ENCODE data around the gene BRAF.
A peak's percentile ranks its signal among the peaks of the same experiment; 100 is the strongest.
"Not testable (repeated sequence)": the region's sequence is repeated elsewhere in the genome, so short reads cannot be mapped to it uniquely, and the experiment has no call there.

The BRAF gene

GRCh38 chr7:140924821-140925421 is at the start of gene BRAF:
Gene BRAF (minus strand): TSS chr7:140924929. CDS start chr7:140924703, 226 bp downstream.
- DNase-seq (ENCODE audit: low spot score) = peak; percentile 95

GRCh38 chr7:140972876-140973829 is 48.4 kb upstream of the BRAF start:
- no peak for DNase-seq (ENCODE audit: low spot score)

- no peak for DNase-seq (ENCODE audit: low spot score)
Observed at GRCh38 chr7:140972344-140972743, 47.6 kb upstream of the BRAF start.

- no peak for DNase-seq (ENCODE audit: low spot score)
Observed at GRCh38 chr7:140967438-140967837, 42.7 kb upstream of the BRAF start.

GRCh38 chr7:140966561-140967233 is 42.0 kb upstream of the BRAF start:
- no peak for DNase-seq (ENCODE audit: low spot score)

- no peak for DNase-seq (ENCODE audit: low spot score)
Observed at GRCh38 chr7:140961117-140961516, 36.4 kb upstream of the BRAF start.

GRCh38 chr7:140956997-140957396 is 32.3 kb upstream of the BRAF start:
- DNase-seq (ENCODE audit: low spot score) = not testable (repeated sequence)

- no peak for DNase-seq (ENCODE audit: low spot score)
Observed at GRCh38 chr7:140945940-140946339, 21.2 kb upstream of the BRAF start.

- not testable (repeated sequence) for DNase-seq (ENCODE audit: low spot score)
Observed at GRCh38 chr7:140942242-140942641, 17.5 kb upstream of the BRAF start.

- no peak for DNase-seq (ENCODE audit: low spot score)
Observed at GRCh38 chr7:140940898-140941297, 16.2 kb upstream of the BRAF start.

- DNase-seq (ENCODE audit: low spot score) = no peak
Observed at GRCh38 chr7:140937702-140938264, 13.1 kb upstream of the BRAF start.

- DNase-seq (ENCODE audit: low spot score) = no peak
Observed at GRCh38 chr7:140928491-140929309, 4.0 kb upstream of the BRAF start.

GRCh38 chr7:140927945-140928344 is 3.2 kb upstream of the BRAF start:
- DNase-seq (ENCODE audit: low spot score) = not testable (repeated sequence)

- DNase-seq (ENCODE audit: low spot score) = no peak
Observed at GRCh38 chr7:140927351-140927750, 2.6 kb upstream of the BRAF start.

- DNase-seq (ENCODE audit: low spot score) = no peak
Observed at GRCh38 chr7:140926021-140926817, 1.5 kb upstream of the BRAF start.

GRCh38 chr7:140924019-140924820 is 509 bp downstream of the BRAF start:
- peak; percentile 83 for DNase-seq (ENCODE audit: low spot score)

- DNase-seq (ENCODE audit: low spot score) = peak; percentile 35
Observed at GRCh38 chr7:140923358-140924006, 1.2 kb downstream of the BRAF start.

GRCh38 chr7:140922741-140923345 is 1.9 kb downstream of the BRAF start:
- no peak for DNase-seq (ENCODE audit: low spot score)

GRCh38 chr7:140920745-140921144 is 4.0 kb downstream of the BRAF start:
- DNase-seq (ENCODE audit: low spot score) = no peak
